LNCaP clone FGC (cell line): Measurements from ENCODE around the gene TNS1.

Source experiments
- DNase-seq: peaks from one replicate; pipeline ENCODE4 v3.0.0-alpha.2; 2011; ENCODE audit warnings: low read depth
- H3K4me3 ChIP-seq: 2 replicates; pipeline ENCODE4 v1.5.1; 2011; ENCODE audit warnings: mild to moderate bottlenecking, low read depth, low read length, control low read depth
- TF ChIP-seq, protein P1 (sequence below): IDR thresholded peaks from 2 replicates; pipeline ENCODE4 v1.5.1; 2012; ENCODE audit warnings: mild to moderate bottlenecking; ENCODE audit not compliant: control insufficient read depth, insufficient read depth; ENCODE audit errors: extremely low read depth

TNS1 gene

DNA sequence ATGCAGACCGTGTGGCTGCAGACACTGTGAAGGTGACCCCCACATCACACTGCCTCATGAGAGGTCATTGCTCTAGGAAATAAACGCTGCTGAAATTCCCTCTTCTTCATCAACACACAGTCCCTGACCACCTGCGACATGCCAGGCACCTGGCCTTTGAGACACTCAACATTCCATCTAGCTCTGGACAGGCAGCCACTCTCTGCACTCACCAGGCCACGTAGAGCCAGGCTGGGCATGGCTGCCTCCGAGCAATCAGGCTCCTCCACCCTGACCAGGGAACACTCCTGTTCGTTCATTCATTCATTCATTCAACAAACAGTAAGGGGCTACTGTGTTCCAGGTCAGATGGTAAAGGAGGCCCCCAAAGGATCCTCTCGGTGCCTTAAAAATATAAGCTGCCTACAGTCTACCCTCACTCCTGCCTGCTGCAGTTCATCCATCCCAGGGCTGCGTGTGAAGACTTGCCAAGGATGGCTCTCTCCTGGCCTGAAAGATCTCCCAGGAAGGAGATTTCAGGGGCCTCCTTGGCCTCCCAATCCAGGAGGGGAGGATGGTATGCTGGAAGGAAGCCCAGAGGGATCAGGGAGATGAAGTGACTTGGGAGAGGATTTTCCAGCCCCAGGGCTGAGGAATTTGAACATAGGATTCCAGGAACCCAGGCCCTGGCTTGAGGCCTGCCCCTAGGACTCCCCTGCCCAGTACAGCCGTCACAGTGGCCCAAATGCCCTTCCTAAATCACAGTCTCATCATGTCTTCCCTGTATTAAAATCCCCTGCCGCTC lies 66.7 kb downstream of the TNS1 start:
- no peak for DNase-seq
- TF ChIP-seq, protein P1, sequence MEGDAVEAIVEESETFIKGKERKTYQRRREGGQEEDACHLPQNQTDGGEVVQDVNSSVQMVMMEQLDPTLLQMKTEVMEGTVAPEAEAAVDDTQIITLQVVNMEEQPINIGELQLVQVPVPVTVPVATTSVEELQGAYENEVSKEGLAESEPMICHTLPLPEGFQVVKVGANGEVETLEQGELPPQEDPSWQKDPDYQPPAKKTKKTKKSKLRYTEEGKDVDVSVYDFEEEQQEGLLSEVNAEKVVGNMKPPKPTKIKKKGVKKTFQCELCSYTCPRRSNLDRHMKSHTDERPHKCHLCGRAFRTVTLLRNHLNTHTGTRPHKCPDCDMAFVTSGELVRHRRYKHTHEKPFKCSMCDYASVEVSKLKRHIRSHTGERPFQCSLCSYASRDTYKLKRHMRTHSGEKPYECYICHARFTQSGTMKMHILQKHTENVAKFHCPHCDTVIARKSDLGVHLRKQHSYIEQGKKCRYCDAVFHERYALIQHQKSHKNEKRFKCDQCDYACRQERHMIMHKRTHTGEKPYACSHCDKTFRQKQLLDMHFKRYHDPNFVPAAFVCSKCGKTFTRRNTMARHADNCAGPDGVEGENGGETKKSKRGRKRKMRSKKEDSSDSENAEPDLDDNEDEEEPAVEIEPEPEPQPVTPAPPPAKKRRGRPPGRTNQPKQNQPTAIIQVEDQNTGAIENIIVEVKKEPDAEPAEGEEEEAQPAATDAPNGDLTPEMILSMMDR: no peak
- no peak overlapping the region for H3K4me3 ChIP-seq

DNA sequence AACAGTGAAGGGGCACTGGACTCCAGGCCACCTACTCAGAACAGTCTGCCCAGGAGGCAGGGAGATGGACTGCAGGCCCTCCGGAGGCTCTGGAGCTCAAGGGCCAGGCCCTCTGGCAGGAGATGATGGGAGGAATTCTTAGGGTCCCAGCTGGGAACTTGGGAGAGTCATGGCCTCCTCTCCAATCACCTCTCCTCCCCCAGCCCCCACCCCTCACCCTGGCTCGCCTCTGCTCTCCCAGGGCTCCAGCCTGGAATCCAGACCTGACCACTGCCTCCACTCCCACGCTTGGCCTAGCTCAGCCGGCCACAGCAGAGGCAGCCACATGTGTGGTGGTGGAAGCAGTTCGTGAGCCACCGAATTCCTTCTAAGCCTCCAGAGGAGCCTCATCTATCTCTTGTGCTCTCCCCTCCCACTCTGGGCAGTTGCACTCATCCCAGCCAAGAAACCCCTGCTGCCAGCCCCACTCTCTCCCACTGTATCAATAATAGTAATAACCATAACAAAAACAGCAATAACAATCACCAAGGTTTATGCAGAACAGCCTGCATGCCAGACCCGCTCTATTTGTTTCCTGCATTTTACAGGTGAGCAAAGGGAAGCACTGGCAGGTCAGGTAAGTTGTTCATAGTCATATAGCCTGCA lies 67.4 kb downstream of the TNS1 start:
- no peak for DNase-seq
- TF ChIP-seq, protein P1: no peak
- H3K4me3 ChIP-seq: no peak overlapping the region

DNA sequence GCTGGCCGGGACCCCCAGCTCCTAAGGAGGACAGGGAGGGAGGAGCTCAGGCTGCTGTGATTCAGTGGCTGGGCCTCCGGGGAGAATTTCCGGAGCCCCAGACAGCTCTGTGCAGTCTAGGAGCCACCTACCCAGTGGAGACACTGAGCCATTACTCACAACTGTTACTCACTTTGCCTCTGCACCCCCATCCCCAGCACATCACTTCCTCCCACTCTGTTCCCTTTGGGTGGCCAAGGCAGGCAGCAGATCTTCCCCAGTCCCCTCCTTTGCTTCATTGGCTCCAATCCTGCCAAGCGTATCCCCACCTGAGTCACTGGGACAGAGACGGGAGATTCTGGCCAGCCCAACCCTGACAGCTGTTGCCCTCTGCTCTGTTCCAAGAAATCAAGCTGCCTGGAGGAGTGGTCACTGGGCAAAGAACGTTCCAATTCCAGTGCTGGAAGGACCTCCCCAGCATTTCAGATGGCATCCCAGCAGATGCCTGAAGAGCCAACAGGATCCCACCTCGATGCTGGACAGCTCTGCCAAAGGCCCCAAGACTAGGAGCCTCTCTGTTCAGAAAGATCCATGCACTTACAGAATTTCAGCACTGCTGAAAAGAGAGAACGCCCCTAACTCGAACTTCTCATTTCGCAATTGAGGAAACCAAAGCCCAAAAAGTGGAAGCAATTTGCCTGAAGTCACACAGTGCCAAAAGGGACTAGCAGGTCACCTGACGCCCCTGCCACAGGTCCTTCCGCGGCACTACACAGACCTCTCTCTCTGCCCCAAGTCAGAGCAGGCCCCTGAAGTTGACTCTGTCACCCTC lies 68.3 kb downstream of the TNS1 start:
- DNase-seq: no peak
- H3K4me3 ChIP-seq: no peak overlapping the region
- TF ChIP-seq, protein P1: no peak

DNA sequence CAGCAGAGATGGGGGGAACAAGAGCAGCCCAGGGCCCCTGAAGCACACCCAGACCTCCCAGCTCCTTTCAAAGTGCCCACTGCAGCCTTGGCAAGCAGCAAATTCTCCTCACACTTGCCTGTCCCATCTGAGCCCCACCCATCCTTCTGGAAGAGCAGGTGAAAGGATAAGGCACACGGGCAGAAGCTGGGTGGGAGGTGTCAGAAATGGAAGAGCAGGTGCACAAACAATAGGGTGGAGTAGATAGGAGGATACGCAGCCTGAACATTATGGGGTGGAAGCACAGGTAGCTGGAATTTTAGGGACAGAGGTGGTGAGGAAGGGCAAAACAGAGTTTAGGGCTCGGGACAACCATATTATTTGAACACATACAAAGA lies 69.2 kb downstream of the TNS1 start:
- TF ChIP-seq, protein P1: no peak
- H3K4me3 ChIP-seq: no peak overlapping the region
- DNase-seq: no peak

DNA sequence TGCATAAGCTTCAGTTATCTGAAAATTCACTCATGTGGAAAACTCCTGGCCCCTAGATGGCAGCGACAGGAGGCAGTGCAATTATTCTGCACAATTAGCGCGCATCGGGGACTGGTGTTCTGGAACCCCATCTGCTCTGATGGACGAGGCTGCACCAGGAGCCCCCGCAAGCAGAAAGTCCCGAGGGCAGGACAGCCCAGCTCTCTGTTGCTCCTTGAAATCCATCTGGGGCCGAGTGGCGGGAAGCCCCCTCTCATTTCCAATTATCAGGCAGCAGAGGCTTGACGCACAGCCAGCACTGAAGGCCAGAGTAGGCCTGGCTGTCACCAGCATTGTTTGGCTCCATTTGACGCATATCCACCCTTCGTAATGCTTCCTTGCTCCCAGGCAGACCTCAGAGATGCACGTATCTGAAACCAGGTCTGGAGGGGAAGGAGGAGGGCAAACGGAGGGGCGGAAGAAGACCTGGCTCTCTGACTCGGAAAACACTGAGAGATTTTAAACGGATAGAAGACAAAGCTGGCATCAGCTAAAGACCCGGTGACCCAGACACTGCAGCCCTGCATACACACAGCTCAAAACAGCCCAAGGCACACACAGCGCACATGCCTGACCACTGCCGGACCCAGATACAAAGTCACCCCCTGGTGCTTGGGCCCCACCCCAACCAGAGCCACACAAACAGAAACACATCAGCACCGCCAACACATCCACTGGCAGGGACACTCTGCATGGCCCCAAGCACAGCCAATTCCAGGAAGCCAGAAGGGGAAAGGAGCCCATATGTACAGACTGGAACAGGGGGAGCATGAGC lies 69.8 kb downstream of the TNS1 start:
- TF ChIP-seq, protein P1: no peak
- no peak overlapping the region for H3K4me3 ChIP-seq
- DNase-seq: no peak

DNA sequence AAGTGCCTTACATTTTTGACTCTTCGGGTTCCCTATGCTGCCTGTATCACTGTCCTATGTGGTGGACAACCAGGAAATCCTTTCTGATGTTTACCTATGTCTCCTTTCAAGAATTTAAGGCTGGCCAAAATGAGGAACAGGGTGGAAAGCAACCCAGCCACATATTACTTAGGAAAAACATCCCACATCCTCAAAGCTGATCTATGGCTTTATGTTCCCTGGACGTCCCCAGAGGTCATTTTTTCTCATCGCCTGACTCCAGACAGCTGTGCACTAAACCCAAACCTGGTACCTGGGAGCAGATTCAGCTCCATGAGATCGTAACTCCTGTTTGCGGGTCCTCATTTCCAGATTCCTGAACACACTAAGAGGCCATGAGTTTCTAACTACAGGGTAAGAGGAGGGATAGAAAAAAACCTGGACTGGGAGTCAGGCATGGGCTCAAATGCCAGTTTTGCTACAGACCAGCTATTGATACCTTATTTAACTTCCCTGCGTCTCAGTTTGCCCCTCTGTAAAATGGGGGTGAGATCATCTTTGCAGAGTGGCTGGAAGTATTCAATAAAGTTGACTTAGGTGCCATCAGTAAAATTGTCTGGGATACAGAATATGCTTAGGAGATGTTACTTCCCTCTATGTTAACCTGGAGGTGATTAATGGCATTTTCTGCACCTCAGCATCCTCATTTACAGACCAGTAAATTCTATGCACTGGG lies 70.8 kb downstream of the TNS1 start:
- DNase-seq: no peak
- TF ChIP-seq, protein P1: no peak
- H3K4me3 ChIP-seq: no peak overlapping the region
